IPS-20b (cell line): ENCODE data around the gene KPNA6.
"Not testable (repeated sequence)": the region's sequence is repeated elsewhere in the genome, so short reads cannot be mapped to it uniquely, and the experiment has no call there.

Experiments
- H3K27ac ChIP-seq: one replicate; pipeline ENCODE4 v1.5.1; 2013; ENCODE audit warnings: low read length
- H3K27me3 ChIP-seq: 2 replicates; pipeline ENCODE4 v1.6.1; 2013; ENCODE audit warnings: mild to moderate bottlenecking, low read length, inconsistent platforms; ENCODE audit not compliant: insufficient read depth
- H3K36me3 ChIP-seq: 2 replicates; pipeline ENCODE4 v1.6.1; 2013; ENCODE audit warnings: low read depth, mild to moderate bottlenecking, inconsistent platforms, low read length, moderate library complexity; ENCODE audit not compliant: insufficient read depth
- H3K4me1 ChIP-seq: 2 replicates; pipeline ENCODE4 v1.6.1; 2013; ENCODE audit warnings: mild to moderate bottlenecking, control low read depth, inconsistent platforms, low read length, moderate library complexity; ENCODE audit not compliant: insufficient read depth
- H3K4me3 ChIP-seq: 2 replicates; pipeline ENCODE4 v1.5.1; 2013; ENCODE audit warnings: mild to moderate bottlenecking, low read length, inconsistent platforms
- H3K9ac ChIP-seq: 2 replicates; pipeline ENCODE4 v1.6.1; 2013; ENCODE audit warnings: low read depth, mild to moderate bottlenecking, inconsistent platforms, low read length, moderate library complexity
- H3K9me3 ChIP-seq: 2 replicates; pipeline ENCODE4 v1.6.1; 2013; ENCODE audit warnings: mild to moderate bottlenecking, low read depth, low read length, inconsistent platforms; ENCODE audit not compliant: insufficient read depth

KPNA6 gene

DNA sequence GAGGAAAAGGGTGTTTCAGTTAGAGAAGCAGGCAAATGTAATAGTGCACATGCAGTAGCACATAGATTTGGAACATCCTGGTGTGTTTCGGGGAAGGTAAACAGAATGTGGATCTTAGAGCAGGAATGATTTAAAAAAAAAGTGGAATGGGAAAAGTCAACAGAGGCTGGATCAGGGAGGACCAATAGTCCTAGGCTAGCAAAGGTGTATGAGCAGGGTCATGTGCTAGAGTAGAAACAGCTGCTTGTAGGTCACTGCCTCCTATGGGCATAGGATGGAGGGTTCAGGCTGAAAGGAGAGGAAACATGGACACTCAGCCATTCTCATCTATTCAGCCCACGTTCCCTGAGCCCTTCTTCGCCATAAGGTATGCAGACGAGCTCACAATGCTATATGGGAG is 3.7 kb upstream of the KPNA6 start:
- no peak overlapping the region for H3K27ac ChIP-seq
- no peaks in the 10 kb centered on the region for H3K27me3 ChIP-seq
- no peak overlapping the region for H3K9ac ChIP-seq
- H3K4me3 ChIP-seq, result no peak overlapping the region
- peaks cover 35% of the 10 kb centered on the region for H3K36me3 ChIP-seq
- no peaks in the 10 kb centered on the region for H3K4me1 ChIP-seq
- no peaks in the 10 kb centered on the region for H3K9me3 ChIP-seq

DNA sequence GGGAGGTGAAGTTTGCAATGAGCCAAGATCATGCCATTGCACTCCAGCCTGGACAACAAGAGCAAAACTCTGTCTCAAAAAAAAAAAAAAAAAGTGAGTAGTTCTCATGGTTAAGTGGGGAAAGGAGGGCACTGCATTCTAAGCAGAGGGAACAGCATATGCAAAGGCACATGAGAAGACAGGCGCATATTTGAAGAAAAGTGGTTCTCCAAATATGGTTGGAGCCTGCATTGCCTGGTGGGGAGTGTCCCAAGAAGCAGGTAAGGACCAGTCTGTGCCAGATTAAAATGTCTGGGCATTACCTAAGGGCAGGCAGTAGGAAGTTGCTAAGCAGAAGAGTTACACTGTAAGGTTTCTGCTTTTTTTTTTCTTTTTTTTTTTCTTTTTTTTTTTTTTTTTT is 2.5 kb upstream of the KPNA6 start:
- H3K27me3 ChIP-seq, result no peaks in the 10 kb centered on the region
- H3K4me3 ChIP-seq, result no peak overlapping the region
- H3K4me1 ChIP-seq, result no peaks in the 10 kb centered on the region
- no peak overlapping the region for H3K9ac ChIP-seq
- H3K9me3 ChIP-seq, result no peaks in the 10 kb centered on the region
- peaks cover 25% of the 10 kb centered on the region for H3K36me3 ChIP-seq
- no peak overlapping the region for H3K27ac ChIP-seq

DNA sequence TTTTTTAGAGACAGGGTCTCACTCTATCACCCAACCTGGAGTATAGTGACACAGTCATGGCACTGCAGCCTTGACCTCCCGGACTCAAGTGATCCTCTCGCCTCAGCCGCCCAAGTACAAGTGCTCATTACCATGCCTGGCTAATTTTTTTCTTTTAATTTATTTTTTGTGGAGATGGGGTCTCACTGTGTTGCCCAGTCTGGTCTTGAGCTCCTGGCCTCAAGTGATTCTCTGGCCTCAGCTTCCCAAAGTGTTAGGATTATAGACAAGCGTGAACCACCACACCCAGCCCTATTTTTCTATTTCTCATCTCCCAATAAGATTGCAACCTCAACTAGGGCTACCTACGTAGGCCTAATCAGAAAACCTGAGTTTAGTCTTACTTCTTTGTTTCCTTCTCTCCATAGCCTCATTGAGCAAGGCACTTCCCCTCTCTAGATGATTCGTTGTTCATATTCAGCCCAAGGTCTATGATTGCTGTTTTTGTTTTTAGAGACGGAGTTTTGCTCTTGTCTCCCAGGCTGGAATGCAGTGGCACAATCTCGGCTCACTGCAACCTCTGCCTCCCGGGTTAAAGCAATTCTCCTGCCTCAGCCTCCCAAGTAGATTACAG is 1.1 kb upstream of the KPNA6 start:
- no peak overlapping the region for H3K27ac ChIP-seq
- H3K9ac ChIP-seq, result no peak overlapping the region
- no peak overlapping the region for H3K4me3 ChIP-seq
- H3K27me3 ChIP-seq, result no peaks in the 10 kb centered on the region
- H3K9me3 ChIP-seq, result no peaks in the 10 kb centered on the region
- no peaks in the 10 kb centered on the region for H3K4me1 ChIP-seq
- H3K36me3 ChIP-seq, result peaks cover 12% of the 10 kb centered on the region; the same call in 1 of the 2 replicates

DNA sequence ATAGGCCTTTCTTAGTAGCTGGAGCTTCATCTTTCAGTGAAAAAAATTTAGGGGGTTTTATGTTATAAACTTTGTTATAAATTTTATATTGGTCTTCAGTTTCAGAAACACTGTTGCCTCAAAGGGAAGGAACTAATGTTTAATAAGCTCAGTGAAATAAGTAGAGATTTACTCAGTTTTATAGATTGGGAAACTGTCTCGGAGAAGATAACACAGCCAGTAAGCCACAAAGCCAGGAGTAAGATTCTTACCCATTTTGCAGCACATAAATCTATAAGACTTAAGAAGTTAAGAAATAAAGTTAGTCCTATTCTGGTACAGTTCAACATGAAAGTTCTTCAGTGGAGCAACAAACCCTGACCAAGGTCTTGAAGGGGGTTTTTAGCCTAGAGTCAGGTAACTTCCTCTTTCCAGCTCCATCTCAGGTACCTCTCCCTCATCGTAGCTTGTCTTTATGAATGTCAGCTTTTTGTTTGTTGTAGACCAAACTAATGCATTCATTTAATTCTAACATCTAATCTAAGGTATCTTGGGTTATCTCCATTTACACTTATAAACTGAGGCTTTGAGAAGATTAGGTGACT is 3.3 kb downstream of the KPNA6 start:
- no peaks in the 10 kb centered on the region for H3K27me3 ChIP-seq
- H3K9me3 ChIP-seq, result no peaks in the 10 kb centered on the region
- no peak overlapping the region for H3K27ac ChIP-seq
- no peaks in the 10 kb centered on the region for H3K36me3 ChIP-seq
- no peak overlapping the region for H3K4me3 ChIP-seq
- no peaks in the 10 kb centered on the region for H3K4me1 ChIP-seq
- H3K9ac ChIP-seq, result no peak overlapping the region

DNA sequence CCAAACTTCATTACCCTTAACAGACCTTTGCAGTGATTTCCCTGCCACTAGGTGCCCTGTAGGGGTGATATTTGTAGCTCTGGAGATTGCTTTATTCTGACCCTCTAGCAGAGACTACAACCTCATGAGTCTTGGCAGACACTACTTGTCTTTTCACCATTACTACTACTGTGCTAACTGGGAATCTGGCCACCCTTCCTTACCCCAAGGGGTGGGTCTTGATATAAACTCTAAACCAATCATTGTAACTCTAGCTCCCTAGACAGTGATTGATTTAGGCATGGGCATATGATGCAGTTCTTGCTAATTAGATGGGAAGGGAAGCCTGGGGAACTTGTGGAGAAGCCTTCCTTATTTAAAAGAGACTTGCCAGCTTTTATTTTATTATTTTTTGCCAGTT is 3.9 kb downstream of the KPNA6 start:
- Histone ChIP-seq H3K4me3 (no peak overlapping the region), H3K27ac (no peak overlapping the region), H3K9me3 (no peaks in the 10 kb centered on the region), H3K9ac (no peak overlapping the region), H3K4me1 (no peaks in the 10 kb centered on the region), H3K36me3 (no peaks in the 10 kb centered on the region), H3K27me3 (no peaks in the 10 kb centered on the region)

DNA sequence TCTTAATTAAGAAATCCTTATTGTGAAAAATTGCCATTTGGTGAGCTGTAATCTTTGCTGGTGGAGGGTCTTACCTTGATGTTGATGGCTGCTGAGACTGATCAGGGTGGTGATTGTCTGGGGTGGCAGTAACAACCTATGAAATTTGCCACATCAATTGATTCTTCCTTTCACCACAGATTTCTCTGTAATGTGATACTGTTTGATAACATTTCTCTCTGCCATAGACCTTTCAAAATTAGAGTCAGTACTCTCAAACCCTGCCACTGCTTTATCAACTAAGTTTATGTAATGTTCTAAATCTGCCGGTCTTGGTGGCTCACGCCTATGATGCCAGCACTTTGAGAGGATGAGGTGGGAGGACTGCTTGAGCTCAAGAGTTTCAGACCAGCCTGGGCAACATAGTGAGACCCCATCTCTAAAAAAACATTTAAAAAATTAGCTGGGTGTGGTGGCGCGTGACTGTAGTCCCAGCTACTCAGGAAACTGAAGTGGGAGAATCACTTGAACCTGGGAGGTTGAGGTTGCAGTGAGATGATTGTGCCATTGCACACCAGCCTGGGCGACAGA is 5.0 kb downstream of the KPNA6 start:
- H3K27ac ChIP-seq, result no peak overlapping the region
- H3K27me3 ChIP-seq, result no peaks in the 10 kb centered on the region
- H3K4me3 ChIP-seq, result no peak overlapping the region
- no peaks in the 10 kb centered on the region for H3K36me3 ChIP-seq
- no peak overlapping the region for H3K9ac ChIP-seq
- H3K4me1 ChIP-seq, result no peaks in the 10 kb centered on the region
- H3K9me3 ChIP-seq, result no peaks in the 10 kb centered on the region

DNA sequence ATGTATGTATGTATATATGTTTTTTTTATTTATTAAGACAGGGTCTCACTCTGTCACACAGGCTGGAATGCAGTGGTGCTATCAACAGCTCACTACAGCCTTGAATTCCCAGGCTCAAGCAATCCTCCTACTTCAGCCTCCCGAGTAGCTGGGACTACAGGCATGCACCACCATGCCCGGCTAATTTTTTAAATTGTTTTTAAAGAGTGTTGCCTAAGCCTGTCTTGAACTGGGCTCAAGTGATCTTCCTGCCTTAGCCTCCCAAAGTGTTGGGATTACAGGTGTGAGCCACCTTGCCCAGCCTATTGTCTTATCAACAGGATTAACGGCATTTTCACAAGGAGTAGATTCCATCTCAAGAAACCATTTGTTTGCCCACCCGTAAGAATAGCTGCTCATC is 5.6 kb downstream of the KPNA6 start:
- not testable (repeated sequence) for H3K4me1 ChIP-seq, H3K9ac ChIP-seq, H3K9me3 ChIP-seq, H3K36me3 ChIP-seq, H3K27ac ChIP-seq, H3K27me3 ChIP-seq, H3K4me3 ChIP-seq

DNA sequence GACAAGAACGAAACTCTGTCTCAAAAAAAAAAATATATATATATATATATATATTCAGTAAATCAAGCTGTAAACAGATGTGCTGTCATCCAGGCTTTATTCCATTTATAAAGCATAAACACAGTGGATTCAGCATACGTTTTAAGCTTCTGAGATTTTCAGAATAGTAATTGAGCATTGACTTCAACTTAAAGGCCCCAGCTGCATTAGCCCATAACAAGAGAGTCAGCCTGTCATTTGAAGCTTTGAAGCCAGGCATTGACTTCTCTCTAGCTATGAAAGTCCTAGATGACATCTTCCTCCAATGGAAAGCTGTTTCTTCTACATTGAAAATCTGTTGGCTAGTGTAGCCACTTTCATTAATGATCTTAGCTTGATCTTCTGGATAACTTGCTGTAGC is 6.6 kb downstream of the KPNA6 start:
- H3K36me3 ChIP-seq, result no peaks in the 10 kb centered on the region
- H3K9ac ChIP-seq, result no peak overlapping the region
- H3K27ac ChIP-seq, result no peak overlapping the region
- no peaks in the 10 kb centered on the region for H3K9me3 ChIP-seq
- H3K4me3 ChIP-seq, result no peak overlapping the region
- H3K27me3 ChIP-seq, result no peaks in the 10 kb centered on the region
- no peaks in the 10 kb centered on the region for H3K4me1 ChIP-seq

DNA sequence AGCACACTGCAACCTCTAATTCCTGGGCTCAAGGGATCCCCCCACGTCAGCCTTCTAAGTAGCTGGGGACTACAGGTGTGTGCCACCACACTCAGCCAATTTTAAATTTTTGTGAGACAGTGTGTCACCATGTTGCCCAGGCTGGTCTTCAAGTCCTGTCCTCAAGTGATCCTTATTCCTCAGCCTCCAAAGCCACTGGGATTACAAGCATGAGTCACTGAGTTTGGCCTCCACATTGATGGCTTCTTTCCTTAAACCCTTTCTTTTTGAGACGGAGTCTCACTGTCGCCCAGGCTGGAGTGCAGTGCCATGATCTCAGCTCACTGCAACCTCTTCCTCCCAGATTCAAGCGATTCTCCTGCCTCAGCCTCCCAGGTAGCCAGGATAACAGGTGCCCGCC is 7.6 kb downstream of the KPNA6 start:
- no peaks in the 10 kb centered on the region for H3K4me1 ChIP-seq
- no peaks in the 10 kb centered on the region for H3K36me3 ChIP-seq
- no peak overlapping the region for H3K4me3 ChIP-seq
- no peaks in the 10 kb centered on the region for H3K27me3 ChIP-seq
- H3K27ac ChIP-seq, result no peak overlapping the region
- H3K9me3 ChIP-seq, result no peaks in the 10 kb centered on the region
- H3K9ac ChIP-seq, result no peak overlapping the region

DNA sequence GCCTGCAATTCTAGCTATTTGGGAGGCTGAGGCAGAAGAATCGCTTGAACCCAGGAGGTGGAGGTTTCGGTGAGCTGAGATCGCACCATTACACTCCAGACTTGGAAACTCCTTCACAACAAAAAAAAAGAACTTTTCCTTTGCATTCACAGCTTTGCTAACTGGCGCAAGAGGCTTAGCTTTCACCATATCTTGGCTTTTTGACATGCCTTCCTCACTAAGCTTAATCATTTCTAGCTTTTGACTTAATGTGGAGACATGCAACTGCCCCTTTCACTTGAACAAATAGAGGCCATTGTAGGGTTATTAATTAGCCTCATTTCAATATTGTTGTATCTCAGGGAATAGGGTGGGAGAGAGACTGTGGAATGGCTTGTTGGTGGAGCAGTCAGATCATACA is 8.7 kb downstream of the KPNA6 start:
- Histone ChIP-seq H3K27me3 (no peaks in the 10 kb centered on the region), H3K36me3 (no peaks in the 10 kb centered on the region), H3K27ac (no peak overlapping the region), H3K4me3 (no peak overlapping the region), H3K9me3 (no peaks in the 10 kb centered on the region), H3K4me1 (no peaks in the 10 kb centered on the region), H3K9ac (no peak overlapping the region)

DNA sequence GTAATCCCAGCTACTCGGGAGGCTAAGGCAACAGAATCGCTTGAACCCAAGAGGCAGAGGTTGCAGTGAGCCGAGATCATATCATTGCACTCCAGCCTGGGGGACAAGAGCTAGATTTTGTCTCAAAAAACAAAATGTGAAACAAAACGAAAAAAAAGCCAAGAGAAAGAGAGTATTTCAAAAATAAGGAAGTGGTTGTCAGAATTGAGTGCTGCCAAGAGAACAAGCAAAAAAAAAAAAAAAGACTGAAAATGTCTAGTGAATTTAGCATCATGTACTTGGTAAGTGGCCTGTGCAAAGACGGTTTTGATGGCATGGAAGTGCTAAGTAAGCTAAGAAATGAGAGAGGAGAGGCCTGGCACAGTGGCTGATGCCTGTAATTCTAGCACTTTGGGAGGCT is 14.3 kb downstream of the KPNA6 start:
- H3K4me3 ChIP-seq, result no peak overlapping the region
- H3K9ac ChIP-seq, result no peak overlapping the region
- H3K9me3 ChIP-seq, result no peaks in the 10 kb centered on the region
- H3K36me3 ChIP-seq, result no peaks in the 10 kb centered on the region
- H3K27ac ChIP-seq, result no peak overlapping the region
- peaks cover 3% of the 10 kb centered on the region; the same call in 1 of the 2 replicates for H3K4me1 ChIP-seq
- H3K27me3 ChIP-seq, result no peaks in the 10 kb centered on the region

DNA sequence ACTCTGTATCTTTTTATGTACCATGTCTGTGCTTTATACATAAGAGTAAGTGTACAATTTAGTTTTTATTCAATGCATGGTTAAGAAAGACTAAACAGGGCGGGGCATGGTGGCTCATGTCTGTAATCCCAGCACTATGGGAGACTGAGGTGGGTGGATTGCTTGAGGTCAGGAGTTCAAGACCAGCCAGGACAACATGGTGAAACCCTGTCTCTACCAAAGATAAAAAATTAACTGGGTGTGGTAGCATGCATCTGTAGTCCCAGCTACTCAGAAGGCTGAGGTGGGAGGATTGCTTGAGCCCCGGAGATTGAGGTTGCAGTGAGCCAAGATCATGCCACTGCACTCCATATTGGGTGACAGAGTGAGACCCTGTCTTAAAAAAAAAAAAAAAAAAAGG is 15.5 kb downstream of the KPNA6 start:
- not testable (repeated sequence) for H3K9ac ChIP-seq, H3K36me3 ChIP-seq, H3K4me3 ChIP-seq, H3K27ac ChIP-seq, H3K27me3 ChIP-seq, H3K4me1 ChIP-seq, H3K9me3 ChIP-seq
